ENCODE measurements around the gene SFI1.

Gene SFI1

GRCh38 chr22:31620756-31621480, 124.6 kb downstream of the SFI1 start:
- no peak for DNase-seq

GRCh38 chr22:31621507-31622124, 125.3 kb downstream of the SFI1 start:
- no peak for DNase-seq

- DNase-seq = no peak
These were observed 126.6 kb downstream of the SFI1 start for GRCh38 chr22:31622980-31623379.

- DNase-seq = no peak
These were observed 127.4 kb downstream of the SFI1 start for GRCh38 chr22:31623592-31624304.

GRCh38 chr22:31625257-31625640, 128.9 kb downstream of the SFI1 start:
- DNase-seq = no peak

GRCh38 chr22:31625661-31626426, 129.5 kb downstream of the SFI1 start:
- no peak for DNase-seq

GRCh38 chr22:31626427-31627150, 130.3 kb downstream of the SFI1 start:
- DNase-seq = no peak

GRCh38 chr22:31627223-31627731, 130.9 kb downstream of the SFI1 start:
- no peak for DNase-seq

- DNase-seq = no peak
These were observed 132.0 kb downstream of the SFI1 start for GRCh38 chr22:31628362-31628761.

GRCh38 chr22:31628969-31629708, 132.8 kb downstream of the SFI1 start:
- DNase-seq = no peak

GRCh38 chr22:31629741-31630184, 133.4 kb downstream of the SFI1 start:
- no peak for DNase-seq

GRCh38 chr22:31630331-31631329, 134.3 kb downstream of the SFI1 start:
- DNase-seq = peak; percentile 28

- DNase-seq = no peak
These were observed 135.1 kb downstream of the SFI1 start for GRCh38 chr22:31631436-31631835.

GRCh38 chr22:31635638-31636306, 139.4 kb downstream of the SFI1 start:
- no peak for DNase-seq

- DNase-seq = no peak
These were observed 141.1 kb downstream of the SFI1 start for GRCh38 chr22:31637447-31637890.

- DNase-seq = no peak
These were observed 141.7 kb downstream of the SFI1 start for GRCh38 chr22:31637891-31638618.

GRCh38 chr22:31639436-31640039, 143.2 kb downstream of the SFI1 start:
- no peak for DNase-seq
